Breast epithelium (tissue), 3 donors: ENCODE results near the gene OR6B1.
"Not testable (repeated sequence)": the region's sequence is repeated elsewhere in the genome, so short reads cannot be mapped to it uniquely, and the experiment has no call there.

Source experiments
- POLR2A ChIP-seq: fragments of 450-650 bp; IDR thresholded peaks from one replicate; pipeline ENCODE4 v1.6.1; 2016; ENCODE audit warnings: antibody characterized with exemption, mild to moderate bottlenecking, moderate library complexity
- POLR2AphosphoS5 ChIP-seq, 3 donors: sonication (generic); formaldehyde crosslinking; IDR thresholded peaks; one replicate each; pipeline ENCODE4 v1.6.1; 2017; ENCODE audit warnings: antibody characterized with exemption in 3 of 3
- TF ChIP-seq, protein P1 (sequence below), 3 donors: fragments of 450-650 bp; IDR thresholded peaks; one replicate each; pipeline ENCODE4 v1.5.1; 2016 to 2017; ENCODE audit warnings: antibody characterized with exemption in 3 of 3, mild to moderate bottlenecking in 3 of 3, moderate library complexity in 3 of 3

DNA sequence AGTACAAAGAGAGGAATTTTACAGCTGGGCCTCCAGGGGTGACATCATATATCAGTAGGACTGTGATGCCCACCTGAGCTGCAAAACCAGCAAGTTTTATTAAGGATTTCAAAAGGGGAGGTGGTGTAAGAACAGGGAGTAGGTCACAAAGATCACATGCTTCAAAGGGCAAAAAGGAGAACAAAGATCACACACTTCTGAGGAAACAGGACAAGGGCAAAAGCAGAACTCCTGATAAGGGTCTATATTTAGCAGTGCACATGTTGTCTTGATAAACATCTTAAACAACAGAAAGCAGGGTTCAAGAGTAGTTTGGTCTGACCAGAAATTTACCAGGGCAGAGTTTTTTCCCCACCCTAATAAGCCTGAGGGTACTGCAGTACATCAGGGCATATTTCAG lies 9.9 kb downstream of the OR6B1 start:
- TF ChIP-seq, protein P1, sequence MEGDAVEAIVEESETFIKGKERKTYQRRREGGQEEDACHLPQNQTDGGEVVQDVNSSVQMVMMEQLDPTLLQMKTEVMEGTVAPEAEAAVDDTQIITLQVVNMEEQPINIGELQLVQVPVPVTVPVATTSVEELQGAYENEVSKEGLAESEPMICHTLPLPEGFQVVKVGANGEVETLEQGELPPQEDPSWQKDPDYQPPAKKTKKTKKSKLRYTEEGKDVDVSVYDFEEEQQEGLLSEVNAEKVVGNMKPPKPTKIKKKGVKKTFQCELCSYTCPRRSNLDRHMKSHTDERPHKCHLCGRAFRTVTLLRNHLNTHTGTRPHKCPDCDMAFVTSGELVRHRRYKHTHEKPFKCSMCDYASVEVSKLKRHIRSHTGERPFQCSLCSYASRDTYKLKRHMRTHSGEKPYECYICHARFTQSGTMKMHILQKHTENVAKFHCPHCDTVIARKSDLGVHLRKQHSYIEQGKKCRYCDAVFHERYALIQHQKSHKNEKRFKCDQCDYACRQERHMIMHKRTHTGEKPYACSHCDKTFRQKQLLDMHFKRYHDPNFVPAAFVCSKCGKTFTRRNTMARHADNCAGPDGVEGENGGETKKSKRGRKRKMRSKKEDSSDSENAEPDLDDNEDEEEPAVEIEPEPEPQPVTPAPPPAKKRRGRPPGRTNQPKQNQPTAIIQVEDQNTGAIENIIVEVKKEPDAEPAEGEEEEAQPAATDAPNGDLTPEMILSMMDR (IDR thresholded peaks at IDR 0.05): not testable (repeated sequence)
- not testable (repeated sequence) for TF ChIP-seq POLR2AphosphoS5 (IDR thresholded peaks at IDR 0.05); POLR2A
